MCF 10A (cell line): Measurements from ENCODE around the gene ARID3B. TPM values are rescaled to one million over a fixed set of nuclear protein-coding genes. Genes with fewer than 3 reads are reported as not detected.

Source experiments
- BruUV-seq: library from RNA; stranded (reverse); fragments of 400-500 nt; replicated peaks from 2 replicates; lab custom pipeline; 2021; lab: Mats Ljungman, UMichigan
- CTCF ChIA-PET: fragments of 300-600 bp; sonication (Branson Sonifier 250); formaldehyde crosslinking; extraction: SDS; loops from one replicate; lab custom pipeline; 2021; ENCODE audit warnings: antibody characterized with exemption, inconsistent platforms; lab: Yijun Ruan, JAX
- POLR2A ChIA-PET: fragments of 300-600, 350-650 bp; sonication (Branson Sonifier 250); formaldehyde crosslinking; extraction: SDS; loops from one replicate; lab custom pipeline; 2020; ENCODE audit warnings: antibody characterized with exemption, inconsistent platforms; lab: Yijun Ruan, JAX
- DNase-seq: peaks from one replicate; pipeline ENCODE4 v3.0.0-alpha.2; 2018; ENCODE audit not compliant: unreplicated experiment
- H3K27ac Mint-ChIP-seq: one replicate; pipeline ENCODE4 v1.8.0; 2022; ENCODE audit warnings: mild to moderate bottlenecking, low read depth, mixed read lengths; ENCODE audit not compliant: unreplicated experiment
- H3K27me3 Mint-ChIP-seq: one replicate; pipeline ENCODE4 v1.8.0; 2022; ENCODE audit warnings: mixed read lengths; ENCODE audit not compliant: insufficient read depth, unreplicated experiment
- H3K36me3 Mint-ChIP-seq: one replicate; pipeline ENCODE4 v1.8.0; 2022; ENCODE audit warnings: mild to moderate bottlenecking, moderate library complexity, mixed read lengths; ENCODE audit not compliant: insufficient read depth, unreplicated experiment
- H3K4me1 Mint-ChIP-seq: one replicate; pipeline ENCODE4 v1.8.0; 2022; ENCODE audit warnings: mixed read lengths; ENCODE audit not compliant: insufficient read depth, unreplicated experiment
- H3K4me3 Mint-ChIP-seq: one replicate; pipeline ENCODE4 v1.8.0; 2022; ENCODE audit warnings: mild to moderate bottlenecking, moderate library complexity, mixed read lengths; ENCODE audit not compliant: unreplicated experiment
- H3K9me3 Mint-ChIP-seq: one replicate; pipeline ENCODE4 v1.8.0; 2022; ENCODE audit warnings: mixed read lengths; ENCODE audit not compliant: unreplicated experiment
- intact Hi-C: fragments of 100-400 bp; cut with micrococcal nuclease; formaldehyde crosslinking; loops from 2 replicates; pipeline ENCODE4 v1.14.1; 2022
- total RNA-seq: library from RNA; stranded (reverse); gene quantifications from 2 replicates; pipeline ENCODE4 v1.2.3, GENCODE V29; 2022
- TF ChIP-seq, protein P1 (sequence below): fragments of 200-600 bp; IDR thresholded peaks from one replicate; pipeline ENCODE4 v1.8.0; 2022; ENCODE audit warnings: antibody characterized with exemption, mild to moderate bottlenecking; ENCODE audit not compliant: unreplicated experiment

ARID3B gene
- total RNA-seq, 1 experiment from 2014 or later: 4.7 TPM

DNA sequence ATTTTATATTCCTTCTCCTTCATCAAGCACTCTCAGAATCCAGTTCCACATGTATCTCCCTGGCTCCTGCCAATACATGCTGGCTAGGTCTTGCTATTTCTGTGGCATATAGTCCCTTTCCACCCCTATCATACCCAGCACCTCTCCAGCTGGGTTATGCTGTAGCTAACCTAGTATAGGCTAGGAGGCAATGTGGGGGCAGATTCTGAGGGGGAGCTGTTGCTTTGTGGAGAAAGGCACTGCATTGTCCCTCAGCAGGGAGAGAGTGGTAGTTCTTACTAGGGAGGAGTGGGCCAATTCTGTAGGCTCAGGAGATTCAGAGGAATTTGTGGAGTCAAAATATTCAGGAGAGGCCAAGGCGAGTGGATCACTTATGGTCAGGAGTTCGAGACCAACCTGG lies 40.6 kb upstream of the ARID3B start:
- Mint-ChIP-seq H3K27me3 (no peaks in the 10 kb centered on the region), H3K36me3 (peaks cover 7% of the 10 kb centered on the region), H3K4me1 (peaks cover 11% of the 10 kb centered on the region), H3K9me3 (no peaks in the 10 kb centered on the region), H3K27ac (no peak overlapping the region), H3K4me3 (no peak overlapping the region)
- CTCF ChIA-PET: interaction anchor here (0.7 to 1.0 kb wide), 2 partner anchors 11 to 271 kb away, joined by 3 to 4 read pairs; no protein-coding TSS in a partner anchor
- TF ChIP-seq, protein P1, sequence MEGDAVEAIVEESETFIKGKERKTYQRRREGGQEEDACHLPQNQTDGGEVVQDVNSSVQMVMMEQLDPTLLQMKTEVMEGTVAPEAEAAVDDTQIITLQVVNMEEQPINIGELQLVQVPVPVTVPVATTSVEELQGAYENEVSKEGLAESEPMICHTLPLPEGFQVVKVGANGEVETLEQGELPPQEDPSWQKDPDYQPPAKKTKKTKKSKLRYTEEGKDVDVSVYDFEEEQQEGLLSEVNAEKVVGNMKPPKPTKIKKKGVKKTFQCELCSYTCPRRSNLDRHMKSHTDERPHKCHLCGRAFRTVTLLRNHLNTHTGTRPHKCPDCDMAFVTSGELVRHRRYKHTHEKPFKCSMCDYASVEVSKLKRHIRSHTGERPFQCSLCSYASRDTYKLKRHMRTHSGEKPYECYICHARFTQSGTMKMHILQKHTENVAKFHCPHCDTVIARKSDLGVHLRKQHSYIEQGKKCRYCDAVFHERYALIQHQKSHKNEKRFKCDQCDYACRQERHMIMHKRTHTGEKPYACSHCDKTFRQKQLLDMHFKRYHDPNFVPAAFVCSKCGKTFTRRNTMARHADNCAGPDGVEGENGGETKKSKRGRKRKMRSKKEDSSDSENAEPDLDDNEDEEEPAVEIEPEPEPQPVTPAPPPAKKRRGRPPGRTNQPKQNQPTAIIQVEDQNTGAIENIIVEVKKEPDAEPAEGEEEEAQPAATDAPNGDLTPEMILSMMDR: no peak
- POLR2A ChIA-PET: no interaction called here
- no peak for DNase-seq
- intact Hi-C loops: no loop called here
- no TSS peak for BruUV-seq

DNA sequence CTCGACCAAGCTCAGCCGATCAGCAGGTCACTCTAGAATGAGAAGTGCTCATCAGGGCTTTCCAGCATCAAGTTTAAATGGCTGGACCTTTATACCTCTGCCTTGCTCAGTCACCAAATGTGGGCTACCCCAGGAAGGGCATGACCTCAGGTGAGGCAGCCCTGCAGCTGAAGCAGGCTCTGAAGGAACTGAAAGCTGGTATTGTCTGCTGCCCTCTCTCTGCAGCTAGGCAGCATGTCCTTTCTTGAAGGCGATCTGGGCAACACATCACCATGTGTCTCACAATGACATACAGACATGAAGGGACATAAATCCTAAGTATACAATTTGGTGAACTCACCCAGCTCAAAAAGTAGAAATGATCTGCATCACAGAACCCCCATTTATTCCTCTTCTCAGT lies 38.7 kb upstream of the ARID3B start:
- ChIA-PET POLR2A (no interaction called here), CTCF (interaction anchor here (0.6 to 0.8 kb wide), 3 partner anchors 10 to 120 kb away, joined by 3 to 4 read pairs (median 4); no protein-coding TSS in a partner anchor)
- no peaks in the 10 kb centered on the region for H3K27me3 Mint-ChIP-seq
- H3K9me3 Mint-ChIP-seq: no peaks in the 10 kb centered on the region
- no TSS peak for BruUV-seq
- intact Hi-C loops: no loop called here
- H3K4me1 Mint-ChIP-seq: peaks cover 7% of the 10 kb centered on the region
- H3K4me3 Mint-ChIP-seq: no peak overlapping the region
- DNase-seq: no peak
- TF ChIP-seq, protein P1: no peak
- H3K27ac Mint-ChIP-seq: no peak overlapping the region
- peaks cover 7% of the 10 kb centered on the region for H3K36me3 Mint-ChIP-seq

DNA sequence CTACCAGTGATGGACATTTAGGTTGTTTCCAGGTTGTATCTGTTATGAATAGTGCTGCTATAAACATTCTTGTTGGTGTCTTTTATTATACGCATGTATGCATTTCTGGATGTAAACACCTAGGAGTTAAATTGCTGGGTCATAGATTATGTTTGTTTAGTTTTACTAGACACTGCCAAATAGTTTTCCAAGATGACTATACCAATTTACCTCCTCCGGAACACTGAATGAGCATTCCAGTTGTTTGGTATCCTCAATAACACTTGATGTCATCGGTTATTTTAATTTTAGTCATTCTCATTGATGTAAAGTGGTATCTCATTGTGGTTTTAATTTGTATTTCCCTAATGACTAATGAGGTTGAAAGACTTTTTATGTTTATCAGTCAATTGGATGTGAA lies 36.6 kb upstream of the ARID3B start:
- Mint-ChIP-seq H3K4me1 (no peaks in the 10 kb centered on the region), H3K27ac (no peak overlapping the region), H3K9me3 (no peaks in the 10 kb centered on the region), H3K27me3 (no peaks in the 10 kb centered on the region), H3K4me3 (no peak overlapping the region), H3K36me3 (peaks cover 7% of the 10 kb centered on the region)
- ChIA-PET CTCF (no interaction called here), POLR2A (interaction anchor here (1.1 kb wide), 1 partner anchor 26 kb away, joined by 3 read pairs; no protein-coding TSS in a partner anchor)
- no peak for DNase-seq
- intact Hi-C loops: no loop called here
- TF ChIP-seq, protein P1: no peak
- no TSS peak for BruUV-seq

DNA sequence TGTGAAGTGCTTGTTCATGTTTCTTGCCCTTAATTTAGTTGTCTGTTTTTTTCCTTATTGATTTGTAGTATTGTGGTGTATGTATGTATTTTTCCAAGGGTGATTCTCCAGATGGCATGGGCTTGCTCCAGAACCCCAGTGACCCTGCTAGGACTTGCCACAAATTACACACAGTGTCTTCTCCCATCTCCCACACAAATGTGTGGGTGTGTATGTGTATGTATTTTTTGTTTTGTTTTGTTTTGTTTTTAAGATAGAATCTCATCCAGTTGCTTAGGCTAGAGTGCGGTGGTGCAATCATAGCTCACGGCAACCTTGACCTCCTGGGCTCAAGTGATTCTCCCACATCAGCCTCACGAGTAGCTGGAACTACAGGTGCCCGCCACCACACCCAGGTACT lies 36.2 kb upstream of the ARID3B start:
- no TSS peak for BruUV-seq
- TF ChIP-seq, protein P1: no peak
- no peak for DNase-seq
- Mint-ChIP-seq H3K27me3 (no peaks in the 10 kb centered on the region), H3K27ac (no peak overlapping the region), H3K36me3 (peaks cover 7% of the 10 kb centered on the region), H3K9me3 (no peaks in the 10 kb centered on the region), H3K4me3 (no peak overlapping the region), H3K4me1 (no peaks in the 10 kb centered on the region)
- CTCF ChIA-PET: no interaction called here
- intact Hi-C loops: no loop called here
- POLR2A ChIA-PET: no interaction called here
